Activated naive CD4-positive, alpha-beta T cell (primary cell): ENCODE results near the gene BATF.

Experiments
- DNase-seq, 4 experiments: peaks; one replicate each; lab custom pipeline; 2025; lab: John Stamatoyannopoulos, UW

Gene BATF

DNA sequence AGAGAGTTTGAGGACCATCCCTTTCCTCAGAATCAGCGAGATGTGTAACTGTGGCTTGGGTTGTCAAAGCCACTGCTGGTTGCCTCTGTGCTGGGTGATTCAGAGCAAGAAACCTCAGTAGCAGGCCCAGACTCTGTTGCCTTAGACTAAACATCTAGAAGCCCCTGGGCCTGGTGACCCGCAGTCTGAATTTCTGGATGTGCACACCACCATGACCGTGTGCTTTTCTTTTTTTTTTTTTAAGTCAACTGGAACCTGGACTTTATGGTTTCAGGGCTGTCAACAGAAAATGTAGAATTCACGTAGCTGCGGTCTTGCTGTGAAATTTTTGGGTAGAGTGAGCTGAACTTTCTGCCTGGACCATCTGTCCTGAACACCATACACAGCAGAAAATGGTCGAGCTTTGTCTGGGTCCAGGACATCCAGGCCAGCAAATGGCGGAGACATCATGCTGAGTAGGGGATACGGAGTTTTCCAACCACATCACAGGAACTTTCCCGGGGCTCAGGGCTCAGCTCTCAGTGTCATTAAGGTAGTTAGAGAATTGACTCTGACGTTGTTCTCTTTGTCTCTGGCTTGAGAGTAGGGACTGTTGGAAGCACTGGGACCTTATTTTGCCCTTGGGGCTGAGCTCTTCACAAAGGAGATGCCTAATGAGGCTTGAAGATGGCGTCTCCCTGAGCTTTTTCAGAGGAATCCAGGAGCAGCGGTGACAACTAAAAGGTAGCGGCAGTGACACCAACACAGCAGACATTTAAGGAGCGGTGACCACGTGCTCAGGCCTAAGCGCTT, 23.0 kb upstream of the BATF start:
- no peak for DNase-seq

DNA sequence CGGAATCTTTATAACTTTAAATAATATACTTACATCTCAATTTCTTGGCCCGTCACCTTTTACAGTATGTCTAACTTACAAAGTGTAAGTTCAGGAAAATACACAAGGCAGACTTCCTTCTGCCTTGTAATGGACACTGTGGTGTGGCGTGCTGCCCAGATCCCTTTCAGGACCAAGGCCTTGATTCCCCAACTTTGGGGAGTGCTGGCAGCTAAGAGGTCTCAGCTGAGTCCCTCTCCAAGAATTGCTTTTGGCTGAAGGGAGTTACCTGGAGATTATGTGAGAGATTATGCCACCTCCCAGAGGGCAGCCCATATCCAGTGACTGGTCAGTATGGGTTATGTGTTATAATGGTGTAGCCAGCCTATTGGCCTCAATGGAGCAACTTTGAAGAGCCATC, 21.2 kb upstream of the BATF start:
- DNase-seq, result no peak

DNA sequence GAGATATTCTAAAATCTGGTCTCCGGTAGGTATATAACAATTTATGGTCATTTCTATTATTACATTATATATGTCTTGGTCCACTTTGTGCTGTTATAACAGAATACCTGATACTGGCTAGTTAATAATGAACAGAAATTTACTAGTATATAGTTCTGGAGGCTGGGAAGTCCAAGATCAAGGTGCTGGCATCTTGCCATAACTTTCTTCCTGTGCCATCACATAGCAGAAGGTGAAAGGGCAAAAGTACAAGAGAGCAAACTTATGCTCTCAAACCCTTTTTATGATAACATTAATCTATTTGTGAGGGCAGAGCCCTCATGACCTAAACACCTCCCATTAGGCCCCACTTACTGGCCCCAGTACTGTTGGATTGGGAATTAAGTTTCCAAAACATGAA, 17.9 kb upstream of the BATF start:
- DNase-seq, result no peak

DNA sequence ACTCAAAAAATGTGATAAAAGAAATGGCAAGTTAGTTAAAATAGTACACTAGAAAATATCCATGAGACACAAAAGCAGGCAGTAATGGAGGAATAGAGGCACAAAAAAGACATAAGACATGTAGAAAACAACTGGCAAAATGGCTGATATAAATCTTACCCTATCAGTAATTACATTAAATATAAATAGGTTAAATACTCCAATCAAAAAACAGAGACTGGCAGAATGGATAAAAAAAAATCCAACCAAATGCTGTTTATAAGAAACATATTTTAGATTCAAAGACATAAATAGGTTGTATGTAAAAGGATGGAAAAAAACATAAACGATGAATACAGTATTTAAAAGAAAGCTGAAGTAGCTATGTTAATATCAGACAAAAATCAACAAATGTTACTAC, 15.3 kb upstream of the BATF start:
- no peak for DNase-seq

DNA sequence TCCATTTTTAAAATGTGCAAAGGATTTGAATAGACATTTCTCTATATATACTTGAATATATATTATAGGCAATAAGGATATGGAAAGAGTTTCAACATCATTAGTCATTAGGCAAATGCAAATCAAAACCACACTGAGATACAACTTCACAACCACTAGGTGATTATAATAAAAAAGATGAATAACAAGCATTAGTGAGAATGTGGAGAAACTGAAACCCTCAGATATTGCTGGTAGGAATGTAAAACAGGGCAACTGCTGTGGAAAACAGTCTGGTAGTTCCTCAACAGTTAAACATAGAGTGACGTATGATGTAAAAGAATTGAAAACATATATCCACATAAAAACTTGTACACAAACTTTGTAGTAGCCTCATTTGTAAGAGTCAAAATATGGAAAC, 11.7 kb upstream of the BATF start:
- no peak for DNase-seq

DNA sequence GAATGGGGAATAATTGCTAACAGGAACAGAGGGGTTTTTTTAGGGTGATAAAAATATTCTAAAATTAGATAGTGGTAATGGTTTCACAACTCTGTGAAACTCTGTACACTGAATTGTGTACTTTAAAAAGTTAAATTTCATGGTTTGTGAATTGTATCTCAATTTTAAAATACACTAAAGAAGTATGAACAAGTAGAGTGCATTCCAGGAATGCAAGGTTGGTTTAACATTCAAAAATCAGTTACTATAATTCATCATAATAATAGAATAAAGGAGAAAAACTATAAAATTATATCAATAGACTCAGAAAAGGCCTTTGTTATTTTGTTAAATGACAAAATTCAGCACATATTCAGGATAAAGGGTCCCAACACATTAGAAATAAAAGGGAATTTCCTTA, 11.1 kb upstream of the BATF start:
- DNase-seq, result no peak

DNA sequence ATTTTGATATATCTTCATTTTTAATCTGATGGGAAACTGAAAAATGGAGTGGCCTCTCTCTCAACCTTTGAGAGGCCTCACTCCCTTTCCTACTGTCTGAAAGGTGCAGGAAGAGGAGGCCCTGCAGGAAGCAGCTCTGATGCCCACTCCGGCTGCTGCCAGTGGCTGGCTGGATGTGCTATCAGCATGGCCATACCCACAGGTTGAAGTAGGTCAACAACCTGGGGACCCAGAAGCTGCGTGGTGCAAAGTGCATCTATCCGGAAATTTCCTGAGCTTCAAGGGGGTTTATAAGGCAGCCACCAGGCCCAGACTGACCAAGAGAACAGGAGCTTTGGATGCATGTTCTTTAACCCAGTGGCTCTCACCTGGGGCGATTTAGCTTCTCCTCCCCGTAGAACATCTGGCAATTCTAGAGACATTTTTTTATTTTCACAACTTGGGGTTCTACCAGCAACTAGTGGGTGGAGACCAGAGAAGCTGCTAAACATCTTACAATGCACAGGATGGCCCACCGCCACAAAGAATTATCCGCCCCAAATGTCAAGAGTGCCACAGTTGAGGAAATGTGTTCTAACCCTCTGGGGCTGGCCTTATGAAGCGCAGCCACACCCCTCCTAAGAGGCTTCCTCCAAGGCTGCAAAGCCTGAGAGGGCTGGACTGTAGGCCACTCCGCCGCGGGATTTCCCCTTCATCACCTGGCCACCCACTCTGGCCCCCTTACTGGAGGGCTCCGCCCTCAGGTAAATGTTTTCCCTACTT, 8.2 kb upstream of the BATF start:
- no peak for DNase-seq

DNA sequence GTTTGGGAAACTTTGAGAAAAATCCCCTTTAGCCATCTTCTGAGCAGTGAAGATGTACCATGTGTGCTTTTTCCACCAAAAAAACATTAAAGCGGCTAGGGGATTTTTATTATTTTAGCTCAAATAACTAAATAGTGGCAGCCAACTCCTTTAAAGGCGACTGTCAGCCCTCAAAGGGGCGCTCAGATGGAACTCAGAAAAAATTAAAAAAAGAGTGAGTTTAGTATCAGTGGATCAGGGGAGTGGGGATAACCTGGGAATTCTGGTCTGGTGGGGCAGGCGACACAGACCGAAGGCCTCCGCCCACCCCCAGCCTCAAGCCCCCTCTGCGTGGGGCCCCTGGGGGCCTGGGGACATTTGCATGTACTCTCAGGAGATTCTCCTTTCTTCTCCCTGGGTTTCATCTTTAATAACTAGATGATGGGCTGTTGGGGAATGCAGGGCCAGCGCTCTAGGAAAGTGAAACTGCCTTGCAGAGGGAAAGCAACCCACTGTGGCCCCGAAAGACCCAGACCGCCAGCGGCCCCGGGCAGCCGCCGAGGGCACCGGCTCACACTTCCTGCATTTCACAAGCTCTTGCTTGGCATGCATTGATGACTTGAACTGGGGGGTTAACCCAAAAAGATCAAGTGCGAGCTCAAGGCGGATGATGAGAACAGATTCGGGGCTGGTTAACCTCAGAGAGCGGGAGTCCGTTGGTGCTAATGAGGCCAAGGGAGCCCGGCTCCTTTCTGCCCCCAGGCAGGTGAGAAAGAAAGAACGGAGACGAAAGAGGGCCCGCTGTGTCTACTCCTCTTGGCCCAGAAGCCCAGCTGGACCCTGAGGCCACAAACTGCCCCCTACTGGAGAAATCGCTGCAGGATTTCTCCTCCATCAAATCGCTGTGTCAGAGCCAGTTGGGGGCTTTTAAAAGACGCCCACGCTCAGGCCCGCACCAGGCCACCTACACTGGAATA, 7.3 kb upstream of the BATF start:
- DNase-seq, result peak in 1 of 4 experiments; percentile 17

DNA sequence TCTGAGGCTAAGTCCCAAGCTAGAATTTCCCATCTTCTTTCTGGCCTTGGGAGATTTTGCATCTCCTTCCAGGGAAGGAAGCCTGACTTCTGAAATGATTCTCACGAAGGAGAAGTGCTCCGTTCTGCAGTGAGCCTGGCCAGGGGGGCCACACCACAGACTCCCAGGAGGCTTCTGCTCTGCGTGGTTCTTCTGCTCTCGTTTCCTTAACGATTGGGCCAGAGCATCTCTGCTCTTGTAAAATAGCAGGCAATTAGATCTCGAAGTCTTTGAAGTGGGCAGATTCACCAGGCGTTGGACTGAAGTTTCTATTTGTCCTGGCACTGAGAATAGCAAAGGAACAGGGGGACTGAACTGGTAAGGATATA, 6.7 kb upstream of the BATF start:
- DNase-seq, result no peak

DNA sequence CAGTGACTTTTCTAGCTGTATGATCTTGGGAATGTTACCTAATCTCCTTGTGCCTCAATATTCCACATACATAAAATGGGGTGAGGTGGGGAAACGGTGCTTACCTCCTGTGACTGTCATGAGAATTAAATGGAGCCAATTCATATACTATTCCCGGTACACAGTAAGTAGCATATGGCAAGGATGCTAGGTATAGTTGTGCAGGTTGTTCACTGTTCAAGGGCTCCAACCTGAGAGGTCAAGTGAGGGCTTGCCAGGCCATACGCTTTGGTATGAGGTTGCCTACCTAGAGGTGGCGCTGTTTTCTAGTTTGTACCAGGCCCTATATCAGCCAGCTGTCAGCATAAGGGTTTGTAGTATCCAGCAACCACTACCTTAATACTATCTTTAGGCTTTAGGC, 3.6 kb upstream of the BATF start:
- DNase-seq, result no peak

DNA sequence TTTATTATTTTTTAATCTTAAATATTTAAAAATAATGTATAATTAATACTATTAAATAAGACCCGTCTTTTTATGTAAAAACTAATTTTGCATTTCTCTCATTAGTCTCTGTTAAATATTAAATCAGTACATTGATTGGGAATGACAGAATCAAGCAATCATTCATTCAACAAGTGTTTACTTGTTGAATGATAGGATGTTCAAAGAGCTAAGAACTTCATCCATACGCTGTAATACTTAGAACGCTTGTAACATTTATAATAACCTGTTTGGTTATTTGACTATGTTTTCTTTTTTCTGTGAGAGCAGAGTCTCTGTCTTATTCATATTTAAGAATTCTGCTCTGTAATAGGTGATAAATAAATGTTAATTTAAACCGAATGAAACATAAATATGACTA, 2.9 kb upstream of the BATF start:
- DNase-seq, result no peak

DNA sequence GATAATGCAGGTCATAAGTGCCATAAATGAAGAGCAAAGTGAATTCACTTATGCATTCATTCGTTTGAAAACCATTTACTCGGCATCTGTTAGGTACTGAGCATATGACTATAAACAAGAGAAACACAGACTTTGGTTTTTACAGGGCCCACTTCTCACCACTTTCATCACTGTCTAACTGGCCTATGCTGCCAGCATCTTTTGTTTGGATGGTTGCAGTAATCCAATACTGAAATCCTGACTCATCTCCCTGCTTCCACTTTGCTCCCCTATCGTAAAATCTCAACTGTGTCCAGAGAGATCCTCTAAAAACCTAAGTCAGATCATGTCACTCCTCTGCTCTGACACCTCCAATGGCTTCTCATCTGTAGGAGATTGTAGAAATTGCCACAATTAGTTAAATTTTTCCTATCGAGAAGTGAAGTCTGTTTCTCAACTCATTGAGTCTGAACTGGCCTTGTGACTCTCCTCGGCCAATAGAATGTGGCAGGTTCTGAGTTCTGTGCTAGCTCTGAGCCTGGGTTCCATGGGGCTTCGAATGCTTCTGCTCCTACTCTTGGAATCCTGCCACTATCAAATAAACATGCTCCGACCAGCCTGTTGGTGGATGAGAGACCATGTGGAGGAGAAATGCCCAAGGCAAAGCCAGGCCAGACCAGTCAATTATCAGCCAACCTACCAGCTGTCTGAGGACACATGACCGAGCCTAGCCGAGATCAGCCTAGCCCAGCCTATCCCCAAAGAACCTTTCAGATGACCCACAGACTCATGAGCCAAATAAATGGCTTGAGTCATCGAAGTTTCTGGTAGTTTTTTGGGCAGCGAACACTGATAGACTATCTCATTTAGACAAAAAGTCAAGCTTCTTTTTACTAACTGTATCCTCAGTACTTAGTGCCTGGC, 2.2 kb upstream of the BATF start:
- DNase-seq, result no peak

DNA sequence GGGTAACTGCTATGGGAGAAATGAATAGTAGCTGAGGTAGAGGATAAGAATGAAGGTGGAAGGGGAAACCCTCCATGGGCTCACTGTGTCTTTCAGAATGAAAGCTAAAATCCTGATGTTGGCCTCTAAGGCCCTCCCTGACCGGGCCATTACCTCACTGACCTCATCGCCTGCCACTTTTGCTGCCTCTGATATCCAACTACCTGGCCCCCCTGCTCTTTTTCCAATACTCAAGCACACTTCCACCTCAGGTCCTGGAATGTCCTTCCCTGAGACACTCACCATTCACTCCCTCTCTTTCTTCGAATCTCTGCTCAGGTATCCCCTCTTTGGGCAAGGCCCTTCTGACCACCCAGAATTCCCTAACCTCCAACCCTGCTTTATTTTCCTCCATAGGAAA, 1.4 kb upstream of the BATF start:
- DNase-seq, result no peak

DNA sequence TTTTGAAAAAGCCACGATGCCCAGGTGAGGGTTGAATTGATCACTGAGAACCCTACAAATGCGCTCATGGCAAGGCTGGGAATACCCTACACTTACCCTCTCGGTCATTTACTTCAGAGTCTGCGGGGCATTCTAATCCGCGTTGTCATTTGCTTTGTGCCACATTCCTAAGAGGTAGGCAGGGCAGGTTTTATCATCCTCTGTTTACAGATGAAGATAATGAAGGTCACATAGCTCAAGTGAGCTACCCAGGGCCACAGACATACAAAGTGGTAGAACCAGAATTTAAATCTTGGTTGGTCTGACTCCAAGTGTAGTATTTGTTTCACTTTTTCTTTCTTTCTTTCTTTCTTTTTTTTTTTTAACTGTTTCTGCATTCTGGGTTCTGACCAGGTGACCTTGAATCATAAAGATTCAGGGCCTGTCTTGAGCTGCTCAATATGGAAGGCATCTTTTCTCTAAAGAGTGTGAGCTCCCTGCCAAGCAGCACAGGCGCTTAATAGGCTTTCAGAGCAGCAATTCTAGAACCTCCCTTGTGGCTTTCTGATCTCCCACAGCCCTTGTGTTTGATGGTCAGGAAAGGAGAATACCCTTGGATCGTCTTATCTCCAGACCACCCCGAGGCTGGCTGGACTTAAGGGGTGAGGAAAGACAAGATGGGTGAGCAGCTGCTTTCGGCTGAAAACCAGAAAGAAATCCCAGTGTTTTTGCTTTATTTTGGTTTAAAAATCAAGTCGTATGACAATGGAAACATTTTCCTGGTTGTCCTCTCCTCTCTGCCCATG, 662 bp upstream of the BATF start:
- no peak for DNase-seq

DNA sequence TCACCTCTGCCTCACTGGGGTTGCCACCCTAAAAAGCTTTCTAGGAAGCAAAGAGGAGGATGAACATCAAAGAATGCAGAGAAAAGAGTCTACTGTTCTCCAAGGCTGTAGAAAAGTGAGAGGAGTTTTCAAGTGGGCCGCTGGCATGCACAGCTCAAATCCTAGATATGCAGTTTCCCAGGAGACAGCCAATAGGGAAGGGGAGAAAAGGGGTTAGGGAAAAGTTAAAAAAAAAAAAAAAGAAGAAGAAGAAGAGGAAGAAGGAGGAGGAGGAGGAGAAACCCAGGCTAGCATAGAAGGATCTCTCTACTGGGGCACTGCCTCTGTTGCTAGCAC, 682 bp downstream of the BATF start:
- DNase-seq, result no peak

DNA sequence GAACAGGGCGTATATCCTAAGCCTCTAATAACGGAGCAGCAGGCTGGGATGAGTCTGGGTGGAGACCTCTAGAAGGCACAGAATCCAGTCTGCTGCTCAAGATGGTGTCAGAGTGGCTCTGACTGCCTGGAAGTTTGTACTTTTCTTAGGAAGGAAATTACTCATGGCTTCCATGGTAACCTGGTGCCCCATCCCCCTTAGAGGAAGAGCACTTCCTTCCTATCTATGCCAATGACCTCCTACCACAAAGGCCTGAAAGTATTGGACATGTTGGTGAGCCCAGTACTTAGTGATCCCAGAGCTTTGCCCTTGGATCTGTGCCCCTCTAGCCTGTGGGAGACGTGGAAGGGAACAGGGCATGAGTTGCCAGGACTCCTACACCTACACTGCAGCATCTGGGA, 1.5 kb downstream of the BATF start:
- no peak for DNase-seq

DNA sequence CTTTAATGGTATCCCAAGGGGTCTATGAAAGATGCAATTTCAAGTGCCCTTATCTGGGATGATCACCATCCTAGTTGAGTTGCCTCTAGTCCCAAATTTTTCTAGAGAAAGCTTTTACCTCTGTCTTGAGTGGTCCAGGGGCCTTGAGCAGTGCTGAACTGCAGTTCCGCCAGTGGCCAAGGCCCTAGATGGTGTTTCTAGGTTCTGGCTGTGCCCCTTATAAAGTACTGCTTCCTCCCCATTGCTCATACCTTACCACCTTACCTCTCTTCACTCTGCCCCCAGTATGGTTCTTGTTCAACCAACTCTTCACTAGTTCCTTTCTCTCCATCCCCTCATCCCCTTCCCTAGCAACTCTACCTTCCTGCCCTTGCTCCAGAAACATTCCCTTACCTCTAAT, 3.7 kb downstream of the BATF start:
- no peak for DNase-seq

DNA sequence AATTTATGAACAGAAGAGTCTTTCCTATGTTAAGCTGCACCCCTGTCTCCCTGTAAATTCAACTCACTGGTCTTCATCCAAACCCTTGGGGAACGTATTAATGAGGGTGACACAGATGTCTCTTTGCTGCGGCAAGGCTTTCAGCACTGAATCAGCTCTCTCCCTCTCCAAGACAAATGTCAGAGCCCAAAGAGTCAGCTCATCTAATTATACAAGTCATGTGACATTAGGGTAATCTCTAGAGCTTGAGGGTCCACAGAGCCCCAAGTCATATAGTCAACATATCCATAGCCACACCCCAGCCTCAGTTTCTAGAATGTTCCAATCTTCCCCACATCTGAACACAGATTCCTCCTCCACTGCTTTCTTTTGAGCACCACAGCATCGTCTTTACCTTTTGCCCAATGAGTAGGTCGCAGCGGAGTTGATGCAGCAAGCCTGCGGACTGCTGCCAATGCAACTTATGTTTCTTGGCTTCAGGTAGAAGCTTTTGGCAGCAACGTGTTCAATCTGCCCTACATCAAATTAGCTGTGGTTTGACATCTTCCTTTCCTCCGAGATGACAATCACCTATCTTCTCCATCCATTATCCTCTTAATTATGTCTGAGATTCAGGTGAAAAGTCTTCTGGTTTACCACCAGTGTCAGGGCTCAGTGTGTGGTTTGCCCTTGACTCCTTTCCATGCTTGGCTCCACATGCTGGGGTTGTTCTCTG, 5.3 kb downstream of the BATF start:
- no peak for DNase-seq

DNA sequence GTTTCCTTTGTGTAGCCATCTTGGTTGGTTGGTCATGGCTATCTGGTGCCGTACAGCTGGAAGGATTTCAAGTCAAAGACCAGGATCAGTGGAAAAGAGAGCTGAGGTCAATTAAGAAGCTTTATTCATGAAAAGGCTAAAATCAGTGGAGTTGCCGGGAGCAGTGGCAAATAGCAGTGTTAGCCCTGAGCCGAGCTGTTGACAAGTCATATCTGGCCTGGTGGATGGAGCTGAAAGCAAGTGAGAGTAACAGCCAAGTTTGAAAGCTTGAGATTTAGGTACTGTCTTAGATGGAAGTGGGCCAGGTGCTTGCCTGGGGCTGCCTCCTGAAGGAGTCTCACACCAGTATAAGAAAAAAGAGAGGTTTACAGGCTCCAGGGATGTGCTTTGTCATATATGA, 9.0 kb downstream of the BATF start:
- no peak for DNase-seq

DNA sequence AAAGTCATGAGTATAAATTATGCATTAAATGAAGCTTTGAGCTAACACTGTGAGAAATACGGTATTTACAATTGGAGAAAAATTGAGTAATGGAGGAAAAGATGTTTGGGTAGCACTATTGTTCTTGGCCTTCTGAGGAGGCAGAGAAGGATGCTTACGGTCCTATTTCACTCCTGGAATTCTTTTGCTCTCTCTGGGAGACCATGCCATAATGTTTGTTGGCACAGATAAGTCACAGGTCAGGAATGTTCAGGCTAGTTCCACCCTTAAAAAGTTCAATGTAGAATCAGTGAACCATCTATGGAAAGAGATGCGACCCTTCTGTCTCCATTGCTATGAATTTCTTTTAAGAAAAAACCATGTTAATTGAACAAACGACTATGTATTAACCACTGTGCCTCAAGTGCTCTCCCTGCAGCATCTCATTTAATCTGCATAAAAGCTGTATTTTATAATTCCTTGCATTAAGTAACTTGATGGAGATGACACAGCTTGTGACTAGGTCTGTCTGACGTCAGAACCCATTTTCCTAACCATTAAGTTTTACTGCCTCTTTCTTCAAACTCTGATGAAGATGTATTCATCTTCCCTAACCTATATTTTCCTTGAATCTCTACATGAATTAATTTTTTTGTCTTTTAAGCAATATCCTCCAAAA, 9.5 kb downstream of the BATF start:
- no peak for DNase-seq
